CMK (cell line): ENCODE measurements around the gene CSF3R.
A peak's percentile ranks its signal among the peaks of the same experiment; 100 is the strongest.
"Not testable (repeated sequence)": the region's sequence is repeated elsewhere in the genome, so short reads cannot be mapped to it uniquely, and the experiment has no call there.

Source experiments
- DNase-seq: peaks from one replicate; pipeline ENCODE4 v3.0.0-alpha.2; 2010; ENCODE audit warnings: low read depth

The CSF3R gene

GRCh38 chr1:36481771-36482723, 666 bp downstream of the CSF3R start:
- no peak for DNase-seq

- DNase-seq: no peak
Observed at GRCh38 chr1:36481091-36481490, 1.6 kb downstream of the CSF3R start.

- DNase-seq: no peak
Observed at GRCh38 chr1:36480161-36480560, 2.6 kb downstream of the CSF3R start.

- DNase-seq: no peak
Observed at GRCh38 chr1:36479505-36480051, 3.1 kb downstream of the CSF3R start.

- not testable (repeated sequence) for DNase-seq
Observed at GRCh38 chr1:36477615-36478014, 5.1 kb downstream of the CSF3R start.

GRCh38 chr1:36476945-36477344, 5.8 kb downstream of the CSF3R start:
- DNase-seq: no peak

GRCh38 chr1:36475910-36476604, 6.7 kb downstream of the CSF3R start:
- no peak for DNase-seq

GRCh38 chr1:36475341-36475740, 7.4 kb downstream of the CSF3R start:
- no peak for DNase-seq

GRCh38 chr1:36472656-36473055, 10.1 kb downstream of the CSF3R start:
- no peak for DNase-seq

- no peak for DNase-seq
Observed at GRCh38 chr1:36471830-36472641, 10.7 kb downstream of the CSF3R start.

- no peak for DNase-seq
Observed at GRCh38 chr1:36469163-36469562, 13.6 kb downstream of the CSF3R start.

- no peak for DNase-seq
Observed at GRCh38 chr1:36467700-36468455, 14.8 kb downstream of the CSF3R start.

GRCh38 chr1:36467027-36467410, 15.7 kb downstream of the CSF3R start:
- no peak for DNase-seq

- DNase-seq: no peak
Observed at GRCh38 chr1:36466370-36467026, 16.2 kb downstream of the CSF3R start.

GRCh38 chr1:36465731-36466369, 16.9 kb downstream of the CSF3R start:
- DNase-seq: no peak

GRCh38 chr1:36464605-36465393, 17.9 kb downstream of the CSF3R start:
- DNase-seq: no peak

- peak; percentile 94 for DNase-seq
Observed at GRCh38 chr1:36463803-36464604, 18.7 kb downstream of the CSF3R start, which contains the start of gene MRPS15. Gene MRPS15, minus strand, starts transcription at chr1:36464384. Its CDS starts 109 bp downstream, at chr1:36464275.

GRCh38 chr1:36463463-36463802, 19.3 kb downstream of the CSF3R start:
- DNase-seq: no peak

GRCh38 chr1:36458910-36459309, 23.8 kb downstream of the CSF3R start:
- DNase-seq: no peak
